Fibroblast of villous mesenchyme (primary cell): Measurements from ENCODE around the gene PTPRM. TPM values are rescaled to one million over a fixed set of nuclear protein-coding genes. Genes with fewer than 3 reads are reported as not detected.
A peak's percentile ranks its signal among the peaks of the same experiment; 100 is the strongest.

Experiments
- DNase-seq: peaks from one replicate; pipeline ENCODE4 v3.0.0-alpha.2; 2010; ENCODE audit warnings: low read depth
- H3K4me3 ChIP-seq: 2 replicates; pipeline ENCODE4 v1.5.1; 2011; ENCODE audit warnings: low read depth, mild to moderate bottlenecking, low read length
- CTCF ChIP-seq: IDR thresholded peaks from 2 replicates; pipeline ENCODE4 v1.5.1; 2012; ENCODE audit warnings: low read depth, mild to moderate bottlenecking, low read length; ENCODE audit not compliant: insufficient read depth
- total RNA-seq: library from RNA; depleted of rRNA; stranded (reverse); fragments of >200 nt; gene quantifications from 2 replicates; pipeline ENCODE4 v1.2.3, GENCODE V29; 2012

Gene PTPRM
- total RNA-seq, 1 donor, result 56.1 TPM

- H3K4me3 ChIP-seq, result no peak overlapping the region
- no peak for TF ChIP-seq CTCF
- peak; percentile 34 for DNase-seq
Observed at GRCh38 chr18:8277270-8277669, 710.2 kb downstream of the PTPRM start.

GRCh38 chr18:8279346-8279745 is 712.2 kb downstream of the PTPRM start:
- TF ChIP-seq CTCF, result no peak
- no peak overlapping the region for H3K4me3 ChIP-seq
- DNase-seq, result no peak

- no peak overlapping the region for H3K4me3 ChIP-seq
- no peak for DNase-seq
- TF ChIP-seq CTCF, result no peak
Observed at GRCh38 chr18:8279781-8280330, 712.7 kb downstream of the PTPRM start.

- no peak overlapping the region for H3K4me3 ChIP-seq
- no peak for TF ChIP-seq CTCF
- DNase-seq, result peak; percentile 54
Observed at GRCh38 chr18:8283891-8284585, 716.9 kb downstream of the PTPRM start.

GRCh38 chr18:8286303-8286702 is 719.2 kb downstream of the PTPRM start:
- no peak overlapping the region for H3K4me3 ChIP-seq
- TF ChIP-seq CTCF, result no peak
- no peak for DNase-seq

GRCh38 chr18:8287196-8287885 is 720.2 kb downstream of the PTPRM start:
- TF ChIP-seq CTCF, result no peak
- H3K4me3 ChIP-seq, result no peak overlapping the region
- DNase-seq, result no peak
